HG03571 (cell line): ENCODE results near the gene CLN6.
"Not testable (repeated sequence)": the region's sequence is repeated elsewhere in the genome, so short reads cannot be mapped to it uniquely, and the experiment has no call there.

Source experiments
- ATAC-seq: cut with Tn5 transposase; IDR thresholded peaks from one replicate; pipeline ENCODE4 v1.9.1; 2021; ENCODE audit not compliant: unreplicated experiment

The CLN6 gene

DNA sequence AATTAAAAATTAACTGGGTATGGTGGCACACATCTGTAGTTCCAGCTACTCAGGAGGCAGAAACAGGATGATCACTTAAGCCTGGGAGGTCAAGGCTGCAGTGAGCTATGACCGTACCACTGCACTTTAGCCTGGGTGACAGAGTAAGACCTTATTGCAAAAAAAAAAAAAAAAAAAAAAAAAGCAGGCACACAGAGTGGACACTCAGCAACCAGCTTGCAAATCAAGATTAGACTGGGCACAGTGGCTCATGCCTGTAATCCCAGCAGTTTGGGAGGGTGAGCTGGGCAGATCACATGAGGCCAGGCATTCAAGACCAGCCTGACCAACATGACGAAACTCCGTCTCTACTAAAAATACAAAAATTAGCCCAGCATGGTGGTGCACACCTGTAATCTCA is 5.4 kb downstream of the CLN6 start:
- ATAC-seq, result no peak

GRCh38 chr15:68223171-68223570 is 6.4 kb downstream of the CLN6 start:
- ATAC-seq, result no peak

DNA sequence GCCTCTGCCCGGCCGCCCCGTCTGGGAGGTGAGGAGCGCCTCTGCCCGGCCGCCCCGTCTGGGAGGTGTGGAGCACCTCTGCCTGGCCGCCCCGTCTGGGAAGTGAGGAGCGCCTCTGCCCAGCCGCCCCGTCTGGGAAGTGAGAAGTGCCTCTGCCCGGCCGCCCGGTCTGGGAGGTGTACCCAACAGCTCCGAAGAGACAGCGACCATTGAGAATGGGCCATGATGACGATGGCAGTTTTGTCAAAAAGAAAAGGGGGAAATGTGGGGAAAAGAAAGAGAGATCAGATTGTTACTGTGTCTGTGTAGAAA is 7.1 kb downstream of the CLN6 start:
- not testable (repeated sequence) for ATAC-seq

DNA sequence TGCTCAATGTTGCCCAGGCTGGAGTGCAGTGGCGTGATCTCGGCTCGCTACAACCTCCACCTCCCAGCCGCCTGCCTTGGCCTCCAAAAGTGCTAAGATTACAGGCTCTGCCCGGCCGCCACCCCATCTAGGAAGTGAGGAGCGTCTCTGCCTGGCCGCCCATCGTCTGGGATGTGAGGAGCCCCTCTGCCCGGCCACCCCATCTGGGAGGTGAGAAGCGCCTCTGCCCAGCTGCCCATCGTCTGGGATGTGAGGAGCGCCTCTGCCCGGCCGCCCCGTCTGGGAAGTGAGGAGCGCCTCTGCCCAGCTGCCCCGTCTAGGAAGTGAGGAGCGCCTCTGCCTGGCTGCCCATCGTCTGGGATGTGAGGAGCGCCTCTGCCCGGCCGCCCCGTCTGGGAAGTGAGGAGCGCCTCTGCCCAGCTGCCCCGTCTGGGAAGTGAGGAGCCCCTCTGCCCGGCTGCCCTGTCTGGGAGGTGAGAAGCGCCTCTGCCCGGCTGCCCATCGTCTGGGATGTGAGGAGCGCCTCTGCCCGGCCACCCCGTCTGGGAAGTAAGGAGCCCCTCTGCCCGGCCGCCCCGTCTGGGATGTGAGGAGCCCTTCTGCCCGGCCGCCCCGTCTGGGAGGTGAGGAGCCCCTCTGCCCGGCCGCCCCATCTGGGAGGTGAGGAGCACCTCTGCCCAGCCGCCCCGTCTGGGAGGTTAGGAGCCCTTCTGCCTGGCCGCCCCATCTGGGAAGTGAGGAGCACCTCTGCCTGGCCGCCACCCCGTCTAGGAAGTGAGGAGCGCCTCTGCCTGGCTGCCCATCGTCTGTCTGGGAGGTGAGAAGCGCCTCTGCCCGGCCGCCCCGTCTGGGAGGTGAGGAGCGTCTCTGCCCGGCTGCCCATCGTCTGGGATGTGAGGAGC is 7.7 kb downstream of the CLN6 start:
- ATAC-seq, result not testable (repeated sequence)

- no peak for ATAC-seq
These were observed 8.6 kb downstream of the CLN6 start for GRCh38 chr15:68220967-68221366.

- no peak for ATAC-seq
These were observed 9.0 kb downstream of the CLN6 start for GRCh38 chr15:68220489-68220888.

DNA sequence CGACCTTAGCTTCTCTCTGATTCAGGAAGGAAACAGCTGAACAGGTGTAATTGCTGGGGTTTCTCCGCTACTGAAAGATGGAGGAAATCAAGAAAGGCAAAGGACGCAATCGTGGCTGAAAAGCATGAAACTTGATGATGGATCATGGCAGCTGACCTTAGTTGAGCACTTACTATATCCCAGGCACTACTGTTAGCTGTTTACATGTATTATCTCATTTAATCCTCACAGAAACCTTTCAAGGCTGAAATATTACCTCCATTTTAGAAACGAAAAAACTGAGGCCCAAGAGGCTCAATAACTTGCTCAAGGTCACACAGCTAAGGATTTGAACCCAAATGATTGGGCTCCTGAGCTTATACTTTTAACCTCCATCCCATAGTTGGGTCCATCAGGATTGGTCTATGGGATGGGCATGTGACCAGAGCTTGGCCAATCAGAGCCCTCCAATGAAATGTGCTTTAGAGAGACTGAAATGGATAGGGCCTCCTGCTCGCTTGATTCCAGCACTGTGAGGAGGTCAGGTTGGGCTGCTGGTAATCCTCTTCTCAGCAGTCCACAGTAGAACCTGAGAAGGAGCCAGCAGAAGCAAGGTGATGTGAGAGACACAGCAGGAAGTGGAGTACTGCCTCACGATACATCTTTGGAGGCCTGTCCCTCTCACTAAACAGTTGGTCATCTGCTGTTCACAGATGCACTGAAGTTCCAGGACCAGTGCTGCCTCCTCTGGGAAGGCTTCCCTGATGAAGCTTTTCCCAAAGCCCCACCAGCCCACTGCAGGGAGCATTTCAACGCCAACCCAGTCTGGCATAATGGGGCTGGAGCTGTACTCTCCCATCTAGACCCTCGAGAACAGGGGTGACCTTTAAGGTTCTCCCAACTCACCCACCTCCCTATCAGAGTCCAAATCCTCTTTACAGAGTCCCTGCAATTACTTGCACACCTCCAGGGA is 10.4 kb downstream of the CLN6 start:
- ATAC-seq, result no peak

- no peak for ATAC-seq
These were observed 11.2 kb downstream of the CLN6 start for GRCh38 chr15:68218331-68218730.

DNA sequence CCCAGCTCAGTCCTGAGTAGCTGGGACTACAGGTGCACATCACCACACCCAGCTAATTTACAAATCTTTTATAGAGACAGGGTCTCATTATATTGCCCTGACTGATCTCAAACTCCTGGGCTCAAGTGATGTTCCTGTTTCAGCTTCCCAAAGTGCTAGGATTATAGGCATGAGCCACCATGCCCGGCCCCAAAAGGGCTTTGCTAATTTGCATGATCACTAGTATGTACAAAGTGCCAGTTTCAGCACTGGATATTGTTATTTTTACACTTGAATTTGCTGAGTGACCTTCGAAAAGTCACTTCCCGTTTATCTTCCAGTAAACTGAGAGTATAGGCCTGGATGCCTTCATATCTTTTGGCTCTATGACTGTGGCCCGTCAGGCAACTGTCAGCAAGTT is 12.2 kb downstream of the CLN6 start:
- no peak for ATAC-seq

DNA sequence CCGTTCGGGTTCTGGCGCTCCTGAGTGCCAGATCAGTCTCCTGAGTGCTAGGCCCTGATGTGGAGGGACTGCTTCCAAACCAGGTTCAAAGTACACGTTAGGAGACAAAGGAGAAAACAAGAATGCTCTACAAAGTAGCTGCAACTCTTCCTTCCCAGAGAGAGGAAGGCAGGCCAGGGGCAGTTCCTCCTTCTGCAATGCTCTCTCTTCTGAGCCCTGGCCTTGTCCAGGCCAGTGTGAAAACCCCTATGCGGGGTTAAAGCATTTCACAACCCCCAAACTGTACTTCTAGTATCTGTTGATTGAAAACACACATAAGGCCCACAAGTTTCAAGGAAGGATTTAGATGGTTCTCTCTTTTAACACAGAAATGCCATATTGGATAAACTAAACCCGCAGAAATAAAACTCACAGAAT is 14.7 kb downstream of the CLN6 start:
- no peak for ATAC-seq

GRCh38 chr15:68213991-68214837 is 15.3 kb downstream of the CLN6 start:
- ATAC-seq, result no peak

GRCh38 chr15:68213491-68213845 is 16.1 kb downstream of the CLN6 start:
- ATAC-seq, result not testable (repeated sequence)

DNA sequence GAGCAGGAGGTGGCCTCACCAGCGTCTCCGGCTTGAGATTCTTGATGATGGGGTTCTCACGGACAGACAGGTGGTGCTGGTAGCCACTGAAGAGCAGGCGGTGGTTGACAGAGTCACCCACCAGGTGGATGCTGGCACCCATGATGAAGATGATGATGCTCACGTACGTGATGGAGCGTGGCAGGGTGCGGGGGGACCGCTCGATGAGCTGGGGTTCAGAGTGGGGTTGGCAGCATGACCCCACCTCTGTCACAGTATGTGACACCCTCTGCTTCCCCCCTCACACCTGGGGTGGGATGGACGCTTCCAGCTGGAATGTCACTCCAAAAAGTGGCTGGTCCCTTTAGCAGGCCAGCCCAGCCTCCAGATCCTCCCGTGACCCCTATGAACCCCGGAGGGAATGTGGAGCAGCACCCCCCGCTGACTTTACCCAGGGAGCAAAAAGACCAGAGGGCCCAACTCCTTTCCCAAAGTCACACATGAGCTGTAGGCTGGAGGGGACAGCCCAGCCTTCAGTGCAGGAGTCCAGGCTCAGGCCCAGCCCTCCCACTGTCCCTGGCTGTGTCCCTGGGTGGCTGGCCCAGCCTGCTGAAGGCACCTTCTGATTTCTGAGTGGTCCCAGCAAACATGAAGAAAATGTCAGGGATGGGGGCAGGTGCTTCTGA is 17.7 kb downstream of the CLN6 start:
- ATAC-seq, result no peak

- no peak for ATAC-seq
These were observed 18.5 kb downstream of the CLN6 start for GRCh38 chr15:68210821-68211655.

DNA sequence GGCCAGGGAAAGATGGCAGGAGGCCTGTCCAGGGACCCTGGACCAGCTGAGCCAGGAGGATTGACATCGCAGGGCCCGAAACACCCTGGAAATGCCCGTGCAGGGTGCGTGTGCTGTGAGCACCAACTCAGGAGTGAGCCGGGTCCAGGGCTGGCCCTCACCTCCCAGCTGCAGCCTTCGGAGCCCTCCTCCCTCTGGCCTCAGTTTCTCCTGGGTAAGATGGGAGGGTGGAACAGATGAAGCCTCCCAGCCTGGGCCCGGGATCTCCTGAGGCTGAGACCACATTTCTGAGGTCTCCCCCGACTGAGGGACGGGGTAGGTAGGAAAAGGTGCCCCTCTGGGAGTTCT is 19.1 kb downstream of the CLN6 start:
- no peak for ATAC-seq

DNA sequence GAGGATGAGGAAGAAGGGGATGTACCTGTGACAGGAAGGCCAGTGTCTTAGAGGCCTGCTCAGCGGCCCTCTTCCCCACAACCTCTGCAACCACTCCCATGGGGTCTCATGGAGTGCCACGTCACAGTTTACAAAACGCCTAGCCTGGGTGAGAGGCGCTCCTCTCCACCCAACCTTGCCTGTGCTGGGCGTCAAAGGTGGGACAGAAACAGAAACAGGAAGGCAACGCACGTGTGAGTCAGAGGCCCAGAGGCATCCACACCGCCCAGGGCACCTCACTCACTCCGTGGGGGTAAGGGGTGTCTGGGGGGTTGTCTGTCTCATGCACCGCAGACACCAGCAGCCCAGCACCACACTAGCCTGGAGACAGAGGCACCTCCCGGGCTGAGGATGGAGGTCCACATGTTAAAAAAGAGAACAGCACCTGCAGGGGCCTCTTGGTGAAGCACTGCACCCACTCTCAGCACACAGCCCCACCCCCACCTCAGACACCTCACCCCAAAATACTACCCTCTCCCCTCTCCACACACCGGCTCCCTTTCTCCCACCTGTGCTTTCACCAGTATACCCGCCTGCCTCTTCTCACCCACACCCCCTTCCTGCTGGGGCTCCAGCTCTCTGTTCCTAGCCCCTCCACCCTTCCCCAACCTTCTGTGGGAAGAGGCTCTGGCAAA is 19.7 kb downstream of the CLN6 start:
- ATAC-seq, result no peak

DNA sequence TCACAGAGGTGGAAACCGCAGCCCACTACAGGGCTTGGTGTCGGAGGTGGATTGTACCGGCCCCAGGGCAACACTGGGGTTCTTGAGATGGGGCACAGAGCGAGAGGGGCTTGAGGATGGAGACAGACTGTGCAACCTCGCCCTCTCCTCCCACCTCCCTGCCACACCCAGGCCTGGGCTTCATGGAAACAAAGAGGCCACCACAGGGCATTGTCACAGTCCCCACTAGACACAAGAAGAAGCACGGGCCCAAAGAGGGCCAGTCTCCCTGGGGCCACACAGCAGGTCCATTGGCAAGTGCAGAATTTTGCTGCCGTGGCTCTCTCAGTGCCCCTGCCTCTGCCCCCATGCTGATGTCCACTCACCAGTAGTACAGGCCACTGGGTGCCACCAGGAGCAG is 20.3 kb downstream of the CLN6 start:
- ATAC-seq, result no peak

- ATAC-seq, result no peak
These were observed 20.8 kb downstream of the CLN6 start for GRCh38 chr15:68208636-68209240.

GRCh38 chr15:68208136-68208535 is 21.4 kb downstream of the CLN6 start:
- no peak for ATAC-seq
